HepG2 (cell line): Measurements from ENCODE around the gene KLHL11. TPM values are rescaled to one million over a fixed set of nuclear protein-coding genes. Genes with fewer than 3 reads are reported as not detected.

Experiments used
- ADNP ChIP-seq: sonication (generic); formaldehyde crosslinking; IDR thresholded peaks from 2 replicates; pipeline ENCODE4 v1.4.0; 2020; ENCODE audit warnings: missing genetic modification reagents
- BRCA1 ChIP-seq: sonication (generic); formaldehyde crosslinking; IDR thresholded peaks from 2 replicates; pipeline ENCODE4 v1.4.0; 2020; ENCODE audit warnings: missing genetic modification reagents
- HDAC6 ChIP-seq: fragments of 200-600 bp; sonication (generic); IDR thresholded peaks from 2 replicates; pipeline ENCODE4 v1.7.0; 2017; ENCODE audit warnings: mild to moderate bottlenecking, antibody characterized with exemption, low read length, low read depth
- JARID2 ChIP-seq: sonication (generic); formaldehyde crosslinking; IDR thresholded peaks from 2 replicates; pipeline ENCODE4 v1.8.1; 2023; ENCODE audit warnings: missing genetic modification reagents, inconsistent platforms; ENCODE audit not compliant: insufficient replicate concordance
- MTA1 ChIP-seq: sonication (generic); formaldehyde crosslinking; IDR thresholded peaks from 2 replicates; pipeline ENCODE4 v1.4.0; 2020; ENCODE audit warnings: missing genetic modification reagents, mild to moderate bottlenecking, borderline replicate concordance
- SMARCC2 ChIP-seq: fragments of 450-650 bp; IDR thresholded peaks from 2 replicates; pipeline ENCODE4 v1.6.1; 2017; ENCODE audit warnings: antibody characterized with exemption, mild to moderate bottlenecking
- ZNF142 ChIP-seq: sonication (generic); formaldehyde crosslinking; IDR thresholded peaks from 2 replicates; pipeline ENCODE4 v1.4.0; 2020; ENCODE audit warnings: missing genetic modification reagents
- polyA plus RNA-seq, 8 experiments: library from polyadenylated mRNA; depleted of rRNA in 3 of 8; stranded (reverse) in 7 of 8; unstranded in 1 of 8; fragments of >200 nt; fragmentation: Illumina TruSeq in 4 of 8; extraction: Trizol in 4 of 8; gene quantifications; 2 replicates each; pipeline versions ENCODE4 v1.2.1 to v1.2.3, GENCODE V29; 2011 to 2016; ENCODE audit warnings: low read depth in 4 of 8, missing spikeins in 1 of 8, mixed read lengths in 1 of 8; ENCODE audit not compliant: insufficient read depth in 1 of 8
- total RNA-seq, 5 experiments: library from RNA; depleted of rRNA; stranded (reverse); fragments of >200 nt; fragmentation: Illumina TruSeq; extraction: Trizol; gene quantifications; 2 replicates each; pipeline ENCODE4 v1.2.3, GENCODE V29; 2016; ENCODE audit warnings: low read depth in 1 of 5
- TF ChIP-seq, protein P1 (sequence below): sonication (generic); formaldehyde crosslinking; IDR thresholded peaks from 2 replicates; pipeline ENCODE4 v1.4.0; 2020; ENCODE audit warnings: missing genetic modification reagents, borderline replicate concordance
- TF ChIP-seq, protein P2 (sequence below): sonication (generic); formaldehyde crosslinking; IDR thresholded peaks from 2 replicates; pipeline ENCODE4 v1.8.0; 2022; ENCODE audit warnings: low read depth, missing genetic modification reagents
- TF ChIP-seq, protein P3 (sequence below): sonication (generic); formaldehyde crosslinking; IDR thresholded peaks from 2 replicates; pipeline ENCODE4 v1.8.1; 2023; ENCODE audit warnings: mild to moderate bottlenecking, missing genetic modification reagents

Gene KLHL11
- total and polyA plus RNA-seq, 2 of the 13 experiments (the other 11 are each of a cell fraction or from before 2014, with no cell fraction given), result 7.7 to 27.5 TPM

GRCh38 chr17:41811549-41812380, 53.5 kb downstream of the KLHL11 start, which contains the start of gene P3H4 (continued):
- TF ChIP-seq ZNF142 (CRISPR knock-in tag) (peak; percentile 96), ADNP (CRISPR knock-in tag) (peak; percentile 8; the same call in 1 of the 2 replicates), MTA1 (CRISPR knock-in tag) (peak; percentile 92), HDAC6 (no peak), JARID2 (CRISPR knock-in tag) (no peak), BRCA1 (CRISPR knock-in tag) (peak; percentile 92), SMARCC2 (no peak)
- TF ChIP-seq, protein P1, sequence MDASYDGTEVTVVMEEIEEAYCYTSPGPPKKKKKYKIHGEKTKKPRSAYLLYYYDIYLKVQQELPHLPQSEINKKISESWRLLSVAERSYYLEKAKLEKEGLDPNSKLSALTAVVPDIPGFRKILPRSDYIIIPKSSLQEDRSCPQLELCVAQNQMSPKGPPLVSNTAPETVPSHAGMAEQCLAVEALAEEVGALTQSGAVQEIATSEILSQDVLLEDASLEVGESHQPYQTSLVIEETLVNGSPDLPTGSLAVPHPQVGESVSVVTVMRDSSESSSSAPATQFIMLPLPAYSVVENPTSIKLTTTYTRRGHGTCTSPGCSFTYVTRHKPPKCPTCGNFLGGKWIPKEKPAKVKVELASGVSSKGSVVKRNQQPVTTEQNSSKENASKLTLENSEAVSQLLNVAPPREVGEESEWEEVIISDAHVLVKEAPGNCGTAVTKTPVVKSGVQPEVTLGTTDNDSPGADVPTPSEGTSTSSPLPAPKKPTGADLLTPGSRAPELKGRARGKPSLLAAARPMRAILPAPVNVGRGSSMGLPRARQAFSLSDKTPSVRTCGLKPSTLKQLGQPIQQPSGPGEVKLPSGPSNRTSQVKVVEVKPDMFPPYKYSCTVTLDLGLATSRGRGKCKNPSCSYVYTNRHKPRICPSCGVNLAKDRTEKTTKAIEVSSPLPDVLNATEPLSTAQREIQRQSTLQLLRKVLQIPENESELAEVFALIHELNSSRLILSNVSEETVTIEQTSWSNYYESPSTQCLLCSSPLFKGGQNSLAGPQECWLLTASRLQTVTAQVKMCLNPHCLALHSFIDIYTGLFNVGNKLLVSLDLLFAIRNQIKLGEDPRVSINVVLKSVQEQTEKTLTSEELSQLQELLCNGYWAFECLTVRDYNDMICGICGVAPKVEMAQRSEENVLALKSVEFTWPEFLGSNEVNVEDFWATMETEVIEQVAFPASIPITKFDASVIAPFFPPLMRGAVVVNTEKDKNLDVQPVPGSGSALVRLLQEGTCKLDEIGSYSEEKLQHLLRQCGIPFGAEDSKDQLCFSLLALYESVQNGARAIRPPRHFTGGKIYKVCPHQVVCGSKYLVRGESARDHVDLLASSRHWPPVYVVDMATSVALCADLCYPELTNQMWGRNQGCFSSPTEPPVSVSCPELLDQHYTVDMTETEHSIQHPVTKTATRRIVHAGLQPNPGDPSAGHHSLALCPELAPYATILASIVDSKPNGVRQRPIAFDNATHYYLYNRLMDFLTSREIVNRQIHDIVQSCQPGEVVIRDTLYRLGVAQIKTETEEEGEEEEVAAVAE, result no peak
- TF ChIP-seq, protein P2, sequence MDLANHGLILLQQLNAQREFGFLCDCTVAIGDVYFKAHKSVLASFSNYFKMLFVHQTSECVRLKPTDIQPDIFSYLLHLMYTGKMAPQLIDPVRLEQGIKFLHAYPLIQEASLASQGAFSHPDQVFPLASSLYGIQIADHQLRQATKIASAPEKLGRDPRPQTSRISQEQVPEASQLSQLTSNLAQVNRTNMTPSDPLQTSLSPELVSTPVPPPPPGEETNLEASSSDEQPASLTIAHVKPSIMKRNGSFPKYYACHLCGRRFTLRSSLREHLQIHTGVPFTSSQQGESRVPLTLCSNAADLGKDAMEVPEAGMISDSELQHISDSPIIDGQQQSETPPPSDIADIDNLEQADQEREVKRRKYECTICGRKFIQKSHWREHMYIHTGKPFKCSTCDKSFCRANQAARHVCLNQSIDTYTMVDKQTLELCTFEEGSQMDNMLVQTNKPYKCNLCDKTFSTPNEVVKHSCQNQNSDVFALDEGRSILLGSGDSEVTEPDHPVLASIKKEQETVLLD, result peak; percentile 83; the same call in 1 of the 2 replicates
- TF ChIP-seq, protein P3, sequence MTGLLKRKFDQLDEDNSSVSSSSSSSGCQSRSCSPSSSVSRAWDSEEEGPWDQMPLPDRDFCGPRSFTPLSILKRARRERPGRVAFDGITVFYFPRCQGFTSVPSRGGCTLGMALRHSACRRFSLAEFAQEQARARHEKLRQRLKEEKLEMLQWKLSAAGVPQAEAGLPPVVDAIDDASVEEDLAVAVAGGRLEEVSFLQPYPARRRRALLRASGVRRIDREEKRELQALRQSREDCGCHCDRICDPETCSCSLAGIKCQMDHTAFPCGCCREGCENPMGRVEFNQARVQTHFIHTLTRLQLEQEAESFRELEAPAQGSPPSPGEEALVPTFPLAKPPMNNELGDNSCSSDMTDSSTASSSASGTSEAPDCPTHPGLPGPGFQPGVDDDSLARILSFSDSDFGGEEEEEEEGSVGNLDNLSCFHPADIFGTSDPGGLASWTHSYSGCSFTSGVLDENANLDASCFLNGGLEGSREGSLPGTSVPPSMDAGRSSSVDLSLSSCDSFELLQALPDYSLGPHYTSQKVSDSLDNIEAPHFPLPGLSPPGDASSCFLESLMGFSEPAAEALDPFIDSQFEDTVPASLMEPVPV (CRISPR knock-in tag), result peak; percentile 94
